ENCODE results near the gene STK10. TPM values are rescaled to one million over a fixed set of nuclear protein-coding genes. Genes with fewer than 3 reads are reported as not detected.

Gene STK10
- polyA plus RNA-seq, 10 donors: 15.5 to 26.8 (median 19.1) TPM

DNA sequence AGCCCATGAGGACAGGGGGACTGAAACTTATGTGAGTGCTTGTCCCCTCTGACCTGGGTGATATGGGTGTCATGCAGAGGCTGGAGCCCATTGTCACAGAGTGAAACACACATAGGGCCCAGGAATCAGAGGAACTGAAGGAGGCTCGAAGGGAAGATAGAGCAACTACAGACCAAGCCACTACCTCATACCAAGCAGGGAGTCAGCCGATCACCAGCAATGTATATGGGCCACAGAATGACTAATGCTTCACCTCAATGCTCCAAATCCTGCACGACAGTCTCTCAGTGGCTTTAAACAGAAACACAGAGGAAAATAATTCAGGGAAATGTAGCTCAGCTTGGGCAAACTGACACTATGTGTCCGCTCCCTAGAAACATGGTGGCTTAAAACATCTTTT, 172.7 kb downstream of the STK10 start:
- DNase-seq: no peak

DNA sequence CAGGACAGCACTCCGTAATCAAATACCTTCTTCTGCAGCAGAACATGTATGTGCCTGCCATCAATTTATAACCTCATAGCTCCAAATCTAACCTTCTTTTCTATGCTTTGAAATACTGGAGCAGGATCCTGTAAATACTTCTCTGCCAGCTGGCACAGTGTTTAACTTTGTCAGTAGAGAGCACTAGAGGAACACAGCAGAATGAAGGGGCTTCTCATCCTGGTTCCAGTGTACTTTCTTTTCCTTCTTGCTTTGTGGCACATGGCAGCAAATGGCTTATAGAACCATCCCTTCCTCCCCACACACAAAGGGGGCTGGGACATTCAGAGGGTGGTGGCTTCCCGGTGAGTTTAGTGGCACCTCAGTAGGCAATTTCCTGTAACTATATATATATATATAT, 177.7 kb downstream of the STK10 start:
- DNase-seq: peak in 2 of 3 donors; percentile 12 to 45

DNA sequence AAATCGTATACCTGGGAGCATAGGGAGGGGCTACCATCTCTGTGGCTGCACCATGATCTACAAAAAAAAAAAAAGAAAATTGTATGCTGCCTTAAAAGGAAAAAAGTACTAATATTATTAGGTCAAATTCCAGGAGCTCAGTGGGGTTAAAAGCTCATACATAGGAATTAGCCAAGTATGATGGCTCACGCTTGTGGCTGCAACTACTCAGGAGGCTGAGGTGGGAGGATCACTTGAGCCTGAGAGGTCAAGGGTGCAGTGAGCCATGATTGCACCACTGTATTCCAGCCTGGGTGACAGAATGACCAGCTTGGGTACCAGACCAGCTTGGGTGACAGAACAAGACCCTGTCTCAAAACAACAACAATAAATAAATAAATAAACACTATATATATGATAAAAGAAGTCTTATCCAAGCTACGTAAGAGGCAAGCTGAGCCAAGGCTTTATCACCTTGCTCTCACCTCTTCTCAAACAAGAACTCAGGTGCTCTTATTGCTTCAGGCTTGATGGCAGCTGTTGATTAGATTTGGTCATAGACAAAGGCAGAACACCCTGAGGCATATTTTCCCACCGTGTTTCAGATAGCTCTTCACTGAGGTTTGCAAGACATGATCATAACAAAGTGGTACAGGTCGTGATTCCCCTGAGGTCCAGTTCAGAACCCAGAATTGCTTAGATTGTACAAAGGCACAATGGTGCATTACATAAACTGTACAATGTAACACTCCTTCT, 178.3 kb downstream of the STK10 start:
- no peak for DNase-seq

DNA sequence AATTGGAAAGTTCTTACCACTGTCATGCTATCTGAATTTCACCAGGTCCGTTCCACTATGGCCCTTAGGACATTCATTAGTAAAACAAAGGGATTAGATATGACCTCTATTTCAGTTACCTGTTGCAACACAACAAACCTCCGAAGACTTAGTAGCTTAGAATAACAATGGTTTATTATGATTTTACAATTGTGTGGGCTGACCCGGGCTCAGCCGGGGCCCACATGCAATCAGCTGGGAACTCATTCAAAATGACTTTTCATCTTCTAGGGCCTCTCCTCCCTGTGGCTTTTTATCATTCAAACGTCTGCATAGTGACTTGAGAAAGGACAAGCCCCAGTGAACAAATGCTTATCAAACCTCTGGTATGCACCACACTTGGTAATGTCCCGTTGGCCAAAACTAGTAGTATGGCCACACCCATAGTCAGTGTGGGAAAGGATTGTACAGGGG, 179.3 kb downstream of the STK10 start:
- no peak for DNase-seq

DNA sequence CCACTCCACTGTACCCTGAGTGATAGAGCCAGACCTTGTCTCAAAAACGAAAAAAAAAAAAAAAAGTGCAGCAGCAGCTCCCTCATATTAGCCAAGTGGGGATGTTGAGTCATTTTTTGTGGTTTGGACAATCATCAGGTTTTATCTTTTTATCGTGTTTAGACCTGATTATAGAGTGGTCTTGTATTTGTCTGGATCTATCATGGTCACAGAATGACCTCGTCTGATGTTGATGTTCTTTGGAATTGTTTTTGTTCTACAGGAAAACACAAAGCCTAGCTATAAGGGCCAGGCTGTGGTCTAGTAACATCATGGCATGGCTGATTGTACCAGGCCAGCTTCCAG, 179.9 kb downstream of the STK10 start:
- no peak for DNase-seq

DNA sequence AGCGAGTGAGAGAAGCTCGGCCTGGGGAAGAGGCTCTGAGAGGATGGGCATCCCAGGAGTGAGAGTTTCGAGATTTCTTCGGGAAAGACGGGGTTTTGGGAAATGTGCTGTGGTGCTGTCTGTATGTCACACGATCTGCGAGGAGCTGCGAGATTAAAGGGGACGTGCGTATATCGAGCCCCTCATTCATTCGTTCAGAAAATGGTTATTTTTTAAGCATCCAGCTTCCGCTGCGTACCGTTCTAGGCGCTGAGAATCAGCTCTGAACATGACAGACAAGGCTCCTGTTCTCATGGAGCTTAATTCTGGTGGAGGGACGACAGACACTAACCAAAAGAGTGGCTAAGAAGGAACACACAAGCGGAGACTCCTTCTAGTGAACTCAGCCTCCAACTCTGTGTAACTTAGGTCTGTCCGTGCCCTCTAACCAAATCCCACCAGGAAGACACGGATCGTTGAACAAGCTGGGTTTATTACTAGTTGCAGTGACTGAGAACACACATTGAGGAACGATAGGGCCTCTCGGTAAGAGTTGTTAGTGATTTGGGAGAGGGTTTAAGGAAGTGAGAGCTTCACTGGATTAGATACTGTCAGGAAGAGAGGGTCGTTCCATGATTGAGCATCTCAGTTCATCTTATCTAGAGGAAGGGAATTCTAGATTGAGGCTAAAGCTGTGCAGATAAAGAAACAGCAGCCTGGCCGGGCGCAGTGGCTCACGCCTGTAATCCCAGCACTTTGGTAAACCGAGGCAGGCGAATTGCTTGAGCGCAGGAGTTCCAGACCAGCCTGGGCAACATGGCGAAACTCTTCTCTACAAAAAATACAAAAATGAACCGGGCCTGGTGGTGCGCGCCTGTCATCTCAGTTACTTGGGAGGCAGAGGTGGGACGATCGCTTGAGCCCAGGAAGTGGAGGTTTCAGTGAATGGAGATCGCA, 180.6 kb downstream of the STK10 start:
- no peak for DNase-seq

DNA sequence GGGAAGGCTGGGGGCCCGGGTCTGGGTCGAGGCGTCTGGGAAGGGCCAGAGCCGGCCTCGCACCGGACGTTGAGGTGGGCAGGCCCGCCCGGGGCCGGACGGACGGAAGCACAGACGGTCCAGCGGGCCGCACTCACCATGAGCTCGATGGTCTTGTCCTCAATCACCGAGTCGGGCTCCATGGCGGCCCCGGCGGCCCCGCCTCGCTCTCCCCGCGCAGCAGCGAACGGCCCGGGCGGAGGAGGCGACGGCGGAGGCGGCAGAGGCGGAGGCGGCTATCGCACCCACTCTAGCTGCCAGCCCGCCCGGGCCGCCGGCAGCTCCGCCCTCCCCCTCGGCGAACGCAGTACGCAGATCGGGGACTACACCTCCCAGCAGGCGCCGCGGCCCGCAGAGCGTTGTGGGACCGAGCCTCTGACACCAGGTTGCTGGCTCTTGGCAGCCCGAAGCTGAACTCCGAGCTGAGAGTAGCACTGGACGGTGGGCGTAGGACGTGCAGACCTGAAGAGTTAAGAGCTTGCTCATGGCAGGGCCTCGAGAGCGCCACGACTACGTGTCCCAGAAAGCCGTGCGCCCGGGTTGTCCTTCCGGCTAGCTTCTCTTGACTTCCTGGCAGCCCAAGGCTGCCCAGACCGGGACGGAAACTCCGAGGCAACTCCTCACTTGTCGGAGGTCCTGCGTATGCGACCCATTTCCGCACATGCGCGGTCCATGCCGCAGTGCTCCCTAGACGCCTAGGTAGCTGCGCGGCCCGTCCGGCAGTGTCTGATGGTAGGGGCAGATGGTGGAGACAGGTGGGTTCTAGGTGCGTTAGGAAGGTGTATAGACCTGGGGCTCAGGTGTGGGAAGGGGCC, 181.5 kb downstream of the STK10 start, which contains the start of gene FBXW11:
Gene FBXW11 (minus strand): TSS at position 318 of the 854 bp plus-strand sequence. CDS start 136 bp downstream, at position 182.
- DNase-seq: peak; percentile 97 to 99 (median 98)

DNA sequence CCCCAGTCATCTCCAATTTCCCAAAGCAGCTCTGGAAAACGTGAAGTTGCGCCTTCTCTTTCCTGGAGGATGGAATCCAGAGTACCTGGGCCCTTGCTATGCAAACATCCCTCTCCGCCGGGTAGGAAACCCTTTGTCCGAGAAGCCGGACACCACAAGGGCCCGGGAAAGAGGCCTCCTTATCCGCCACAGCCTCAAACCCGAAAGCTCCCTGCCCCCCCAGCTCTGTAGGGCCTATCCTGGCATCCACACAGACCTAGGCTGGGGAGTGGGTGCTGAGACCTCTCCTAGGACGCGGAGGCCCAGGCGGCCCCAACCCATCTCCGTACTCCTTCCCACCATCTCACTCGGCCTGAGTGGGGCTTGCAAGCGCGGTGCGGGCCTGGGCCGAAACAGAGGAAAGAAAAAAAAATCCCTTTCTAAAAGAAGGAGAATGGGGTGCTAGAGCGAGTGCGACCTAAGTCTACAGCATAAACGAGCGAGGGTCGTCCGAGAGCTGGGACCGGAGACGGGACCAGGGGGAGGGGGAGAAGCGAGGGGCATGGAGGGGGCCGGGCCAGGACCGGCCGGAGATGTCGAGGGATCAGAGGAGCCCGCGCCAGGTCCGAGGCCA, 182.2 kb downstream of the STK10 start:
- peak in 1 of 3 donors; percentile 56 for DNase-seq

DNA sequence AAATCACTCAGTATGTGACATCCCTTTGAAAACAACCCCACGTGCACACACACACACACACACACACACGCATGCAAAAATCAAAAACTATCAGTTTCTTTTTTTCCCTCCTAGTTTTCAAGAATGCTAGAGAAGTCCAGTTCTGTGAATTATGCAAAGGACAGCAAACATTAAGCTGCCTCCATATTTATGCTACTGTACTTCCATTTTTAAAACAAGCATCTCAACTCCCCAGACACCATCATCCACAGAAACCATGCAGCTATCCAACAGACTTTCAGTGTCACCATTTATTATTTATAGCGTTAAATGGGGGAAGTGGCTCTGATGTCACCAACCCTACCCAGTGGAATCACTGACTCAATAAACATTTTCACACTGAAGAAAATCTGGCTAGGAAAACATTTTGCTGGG, 183.2 kb downstream of the STK10 start:
- peak in 1 of 3 donors; percentile 9 for DNase-seq

DNA sequence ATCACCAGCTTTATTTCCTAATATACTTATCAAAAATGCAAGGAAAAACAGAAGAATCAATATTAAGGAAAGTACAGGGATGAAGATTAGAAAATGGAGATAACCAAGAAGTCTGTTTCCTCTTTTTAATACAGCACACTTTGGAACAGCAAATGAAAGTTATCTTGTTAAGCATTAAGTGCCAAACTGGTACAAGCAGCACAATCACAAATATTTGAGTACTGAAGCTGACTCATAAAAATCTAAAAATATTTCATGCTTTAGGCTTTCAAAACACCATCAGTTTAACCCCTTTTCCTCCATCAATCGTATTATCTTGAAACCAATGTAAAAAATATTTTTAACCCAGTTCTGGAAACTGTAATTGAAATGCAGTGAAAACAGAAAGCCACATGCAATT, 184.3 kb downstream of the STK10 start:
- DNase-seq: no peak

DNA sequence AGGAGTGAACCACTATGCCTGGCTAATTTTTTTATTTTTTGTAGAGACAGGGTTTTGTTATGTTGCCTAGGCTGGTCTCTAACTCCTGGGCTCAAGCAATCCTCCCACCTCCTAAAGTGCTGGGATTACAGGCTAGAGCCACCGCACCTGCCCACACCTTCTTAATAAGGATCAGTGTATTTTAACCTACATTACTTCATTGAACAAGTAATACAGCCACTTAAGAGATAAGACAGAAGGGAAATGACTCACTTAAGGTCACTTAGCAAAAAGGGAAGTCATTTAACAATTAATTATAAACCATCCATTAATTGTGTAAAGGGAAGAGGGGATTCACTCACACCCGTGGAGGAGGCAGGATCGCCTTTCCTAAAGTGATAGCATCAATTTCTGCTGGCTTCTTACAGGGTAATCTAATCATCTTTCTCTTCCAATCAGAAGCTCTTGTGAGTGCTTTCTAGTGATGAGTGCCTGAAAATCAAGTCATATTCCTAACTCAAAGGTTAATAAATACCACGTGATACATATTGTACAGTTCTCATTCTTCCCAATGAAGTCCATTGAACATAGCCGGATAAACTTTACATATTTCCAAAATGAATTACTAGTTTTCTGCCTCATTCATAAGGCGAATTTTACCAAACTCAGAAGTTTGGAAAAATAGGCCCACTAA, 185.0 kb downstream of the STK10 start:
- DNase-seq: no peak

DNA sequence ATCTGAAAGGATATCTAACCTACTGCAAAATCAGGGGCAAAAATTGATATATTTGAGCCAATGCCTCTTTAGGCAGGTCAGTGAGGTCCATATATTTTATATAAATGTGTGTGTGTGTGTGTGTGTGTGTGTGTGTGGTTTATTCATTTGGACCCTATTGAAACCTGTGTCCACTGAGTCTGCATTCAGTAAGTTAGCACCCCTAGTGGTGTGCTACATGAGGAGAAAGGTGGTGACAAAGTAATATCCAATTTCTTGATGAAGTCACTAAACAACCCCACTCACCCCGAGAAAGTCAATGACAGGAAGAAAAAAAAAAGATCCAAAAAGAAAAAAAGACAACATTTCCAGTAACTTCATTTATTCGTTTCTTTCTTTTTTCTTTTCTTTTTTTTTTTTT, 185.7 kb downstream of the STK10 start:
- DNase-seq: no peak

DNA sequence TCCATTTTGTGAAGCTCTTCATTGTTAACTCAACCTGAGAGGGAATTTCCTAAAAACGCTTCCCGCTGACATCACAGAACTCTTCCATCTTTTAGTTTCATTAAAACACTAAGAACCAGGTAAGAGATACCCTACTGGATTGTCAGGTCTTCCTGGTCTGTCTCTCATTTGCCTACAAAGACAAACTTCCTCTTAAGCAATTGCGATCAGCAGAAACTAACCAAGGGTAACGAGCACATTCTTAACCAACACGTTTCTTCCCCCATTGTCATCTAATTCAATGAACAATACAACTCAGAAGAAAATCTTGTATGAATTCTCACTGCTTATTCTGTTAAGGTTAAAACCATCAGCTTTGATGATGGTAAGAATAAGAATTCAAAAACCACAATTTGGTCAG, 188.1 kb downstream of the STK10 start:
- DNase-seq: no peak

DNA sequence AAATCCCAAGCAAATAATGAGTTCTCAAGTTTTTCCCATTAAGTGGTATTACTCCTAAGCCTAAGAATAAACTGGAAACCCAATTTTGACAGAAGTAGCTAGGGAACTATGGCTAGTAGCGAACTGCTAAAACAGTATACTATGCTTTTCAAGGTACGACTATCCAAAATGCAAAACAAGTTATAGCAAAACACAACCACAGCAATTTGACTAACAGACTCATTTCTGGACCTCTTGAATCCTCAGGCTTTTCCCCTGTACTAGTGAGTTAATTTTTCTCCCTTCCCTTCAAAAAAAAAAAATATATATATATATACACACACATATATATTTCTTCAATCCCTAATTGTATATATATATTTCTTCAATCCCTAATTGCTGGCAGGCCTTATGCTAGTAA, 188.9 kb downstream of the STK10 start:
- no peak for DNase-seq

DNA sequence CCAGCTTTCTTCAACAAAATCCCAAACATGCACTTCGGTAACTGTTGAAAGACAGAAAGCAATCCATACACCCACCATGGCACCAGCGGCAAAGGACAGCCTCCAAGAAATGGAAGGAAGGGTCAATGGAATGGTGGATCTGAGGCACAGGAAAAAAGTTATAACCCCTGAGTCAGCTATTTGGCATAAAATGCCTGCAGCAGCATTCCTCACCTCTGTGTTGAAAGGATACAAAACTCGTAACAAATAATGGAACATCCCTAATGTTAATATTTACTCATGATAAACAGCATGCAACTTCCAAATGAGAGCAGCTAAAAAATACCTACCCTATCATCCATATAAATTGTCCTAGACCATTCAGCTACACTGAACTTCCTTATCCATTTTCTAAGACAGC, 191.0 kb downstream of the STK10 start:
- no peak for DNase-seq

DNA sequence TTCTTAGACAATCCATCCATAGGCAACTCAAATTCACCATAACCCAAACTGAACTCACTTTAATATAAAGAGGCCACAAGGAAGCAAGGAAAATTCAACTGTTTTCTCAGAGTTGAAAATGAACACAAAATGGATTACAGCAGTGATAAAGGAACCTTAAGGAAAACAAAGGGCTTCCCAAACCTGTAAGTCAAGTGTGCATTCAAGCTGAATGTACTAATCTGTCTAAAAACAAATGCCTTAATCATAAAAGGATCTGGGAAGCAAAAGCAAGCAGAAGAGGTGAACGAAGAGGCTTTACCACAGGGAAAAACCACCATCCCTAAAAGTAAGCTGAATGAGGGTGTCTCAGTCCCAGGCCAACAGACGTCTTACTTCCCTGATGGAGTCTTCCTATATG, 195.2 kb downstream of the STK10 start:
- no peak for DNase-seq

DNA sequence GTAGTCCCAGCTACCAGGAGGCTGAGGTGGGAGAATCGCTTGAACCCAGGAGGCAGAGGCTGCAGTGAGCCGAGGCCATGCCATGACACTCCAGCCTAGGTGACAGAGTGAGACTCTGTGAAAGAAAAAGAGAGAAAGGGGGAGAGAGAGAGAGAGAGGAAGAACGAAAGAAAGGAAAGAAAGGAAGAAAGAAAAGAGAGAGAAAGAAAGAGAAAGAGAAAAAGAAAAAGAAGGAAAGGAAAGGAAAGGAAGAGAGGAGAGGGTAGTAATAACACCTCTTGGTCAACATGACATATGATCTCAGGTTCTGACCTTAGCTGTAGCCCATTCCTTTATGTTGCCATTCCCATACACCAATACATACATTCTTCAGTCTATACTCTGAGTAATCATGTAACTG, 195.7 kb downstream of the STK10 start:
- no peak for DNase-seq
